ENCODE results near the gene ASIC1. TPM values are rescaled to one million over a fixed set of nuclear protein-coding genes. Genes with fewer than 3 reads are reported as not detected.

ASIC1 gene
- total RNA-seq, 2 experiments from 2014 or later, result 1.5 to 2.8 TPM

DNA sequence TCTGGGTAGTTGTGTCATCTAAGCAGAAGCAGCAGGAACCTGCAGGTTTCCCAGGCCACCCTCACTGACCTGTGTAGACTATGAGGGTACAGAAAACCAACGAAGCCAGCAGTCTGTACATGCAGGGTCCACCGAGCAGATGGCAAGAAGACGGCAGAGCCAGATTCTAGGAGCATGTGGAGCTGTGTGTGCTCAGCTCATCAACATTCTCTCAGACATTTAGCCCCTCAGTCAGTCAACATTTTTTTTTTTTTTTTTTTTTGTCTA, 7.3 kb upstream of the ASIC1 start:
- peaks cover 29 to 41% of the 10 kb centered on the region in 2 experiments for H3K27me3 ChIP-seq (ENCODE audit: control insufficient read depth in 1 of 2, insufficient read depth in 2 of 2, low read length in 2 of 2)
- peaks cover 4% of the 10 kb centered on the region for H3K4me1 ChIP-seq (ENCODE audit: insufficient read depth, low read length)
- no peaks in the 10 kb centered on the region for H3K9me3 Mint-ChIP-seq
- H3K4me1 Mint-ChIP-seq (ENCODE audit: low read depth), result no peaks in the 10 kb centered on the region
- DNase-seq (no peak), ATAC-seq (ENCODE audit: poor library complexity) (no peak)
- H3K27me3 Mint-ChIP-seq, result peaks cover 67% of the 10 kb centered on the region
- H3K36me3 Mint-ChIP-seq (ENCODE audit: low read depth), result no peaks in the 10 kb centered on the region
- intact Hi-C loops (cut with DNase I, micrococcal nuclease), result no loop called here
- ChIA-PET CTCF (no interaction called here), POLR2A (no interaction called here)
- no peak overlapping the region for H3K4me3 ChIP-seq (ENCODE audit: low read length)
- TF ChIP-seq CTCF (IDR thresholded peaks at IDR 0.05), result no peak
- no peak overlapping the region for H3K27ac ChIP-seq (ENCODE audit: low read depth in 1 of 2, low read length in 2 of 2)
- H3K4me3 Mint-ChIP-seq, result no peak overlapping the region
- H3K27ac Mint-ChIP-seq, result no peak overlapping the region
- H3K9me3 ChIP-seq (ENCODE audit: control insufficient read depth in 1 of 2, insufficient read depth in 1 of 2, low read length in 2 of 2), result peaks cover 0 to 3% of the 10 kb centered on the region in 2 experiments
- H3K36me3 ChIP-seq (ENCODE audit: insufficient read depth, low read length), result no peaks in the 10 kb centered on the region

DNA sequence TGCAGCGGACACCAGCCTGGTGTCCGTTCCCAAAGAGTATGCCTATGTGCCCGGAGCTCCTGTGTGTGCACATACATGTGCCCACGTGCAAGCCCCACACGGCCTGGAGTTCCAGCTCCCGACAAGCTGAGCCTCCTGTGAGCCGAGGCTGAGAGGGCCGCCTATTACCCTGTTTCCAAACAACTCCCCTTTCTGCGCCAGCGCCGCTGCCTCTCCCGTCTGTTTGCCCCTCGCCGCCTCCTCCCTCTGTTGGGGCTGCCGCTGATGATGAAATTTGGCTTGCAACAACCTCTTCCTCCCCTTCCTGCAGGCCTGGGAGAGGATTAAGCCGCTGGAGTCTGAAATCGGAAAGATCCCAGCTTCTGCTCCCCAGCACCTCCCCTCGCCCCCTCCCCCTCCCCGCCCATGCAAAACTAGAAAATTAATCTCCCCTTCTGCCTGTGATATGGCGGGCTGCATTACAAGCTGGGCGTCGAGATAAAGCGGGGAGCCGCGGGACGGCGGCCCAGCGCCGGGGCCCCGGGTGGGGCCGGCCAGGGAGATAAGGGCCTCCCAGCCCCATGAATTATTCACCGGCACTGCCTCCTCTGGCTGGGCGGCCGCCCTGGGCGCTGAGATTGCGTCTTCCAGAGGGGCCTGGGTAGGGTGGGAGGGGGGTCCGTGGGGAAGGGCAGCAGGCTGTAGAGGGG, 6.8 kb upstream of the ASIC1 start:
- intact Hi-C loops (cut with DNase I, micrococcal nuclease), result no loop called here
- H3K4me1 Mint-ChIP-seq (ENCODE audit: low read depth), result peaks cover 1% of the 10 kb centered on the region
- H3K4me3 Mint-ChIP-seq, result no peak overlapping the region
- H3K9me3 Mint-ChIP-seq, result no peaks in the 10 kb centered on the region
- Histone ChIP-seq H3K36me3 (ENCODE audit: insufficient read depth, low read length) (no peaks in the 10 kb centered on the region), H3K9me3 (ENCODE audit: control insufficient read depth in 1 of 2, insufficient read depth in 1 of 2, low read length in 2 of 2) (peaks cover 0 to 3% of the 10 kb centered on the region in 2 experiments), H3K4me1 (ENCODE audit: insufficient read depth, low read length) (peaks cover 5% of the 10 kb centered on the region), H3K4me3 (ENCODE audit: low read length) (no peak overlapping the region), H3K27ac (ENCODE audit: low read depth in 1 of 2, low read length in 2 of 2) (no peak overlapping the region), H3K27me3 (ENCODE audit: control insufficient read depth in 1 of 2, insufficient read depth in 2 of 2, low read length in 2 of 2) (peaks cover 30 to 42% of the 10 kb centered on the region in 2 experiments)
- H3K27me3 Mint-ChIP-seq, result peaks cover 68% of the 10 kb centered on the region
- no peak for TF ChIP-seq CTCF (IDR thresholded peaks at IDR 0.05)
- no peak overlapping the region for H3K27ac Mint-ChIP-seq
- no peaks in the 10 kb centered on the region for H3K36me3 Mint-ChIP-seq (ENCODE audit: low read depth)
- ChIA-PET CTCF (interaction anchor here (0.6 kb wide), 1 partner anchor 751 kb away, joined by 3 read pairs; no protein-coding TSS in a partner anchor), POLR2A (no interaction called here)
- ATAC-seq (ENCODE audit: poor library complexity) (no peak), DNase-seq (peak in 1 of 14 experiments; percentile 31)

DNA sequence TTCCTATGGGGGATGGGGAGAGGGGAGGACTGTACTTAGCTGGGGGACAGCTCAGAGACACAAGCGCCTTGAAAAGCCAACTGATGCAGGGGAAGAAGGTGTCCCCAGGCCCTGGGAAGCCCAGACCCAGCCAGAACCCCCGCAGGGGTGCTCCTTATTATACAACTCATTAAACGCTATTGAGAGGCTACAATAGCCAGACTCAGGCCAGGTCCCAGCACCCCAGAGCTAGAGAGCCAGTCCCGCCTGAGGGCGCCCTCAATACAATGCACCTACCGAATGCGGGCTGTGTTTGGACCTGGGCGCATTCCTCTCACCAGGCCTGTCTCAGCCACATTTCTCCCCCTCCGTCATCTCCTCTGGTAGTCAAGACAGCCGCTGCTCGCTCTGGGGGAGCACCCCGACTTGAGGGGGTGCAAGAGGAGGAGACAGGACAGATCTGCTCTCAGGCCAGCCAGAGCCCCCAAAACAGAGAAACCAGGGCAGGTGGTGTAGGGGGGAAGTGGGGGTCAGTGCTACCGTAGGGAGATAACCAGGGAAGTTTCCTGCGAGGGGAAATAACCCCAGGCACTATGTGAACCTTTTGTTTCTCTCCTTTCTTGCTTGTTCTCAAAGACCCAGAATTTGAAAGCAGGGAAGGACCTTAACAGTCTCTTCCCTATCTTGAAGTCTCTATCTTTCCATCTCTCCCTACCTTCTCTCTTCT, 6.1 kb upstream of the ASIC1 start:
- no peak for TF ChIP-seq CTCF (IDR thresholded peaks at IDR 0.05)
- H3K27me3 ChIP-seq (ENCODE audit: control insufficient read depth in 1 of 2, insufficient read depth in 2 of 2, low read length in 2 of 2), result peaks cover 35 to 49% of the 10 kb centered on the region in 2 experiments
- ChIA-PET POLR2A (no interaction called here), CTCF (interaction anchor here (0.6 kb wide), 1 partner anchor 752 kb away, joined by 3 read pairs; no protein-coding TSS in a partner anchor)
- no peak for DNase-seq
- H3K9me3 Mint-ChIP-seq, result no peaks in the 10 kb centered on the region
- H3K4me1 ChIP-seq (ENCODE audit: insufficient read depth, low read length), result peaks cover 12% of the 10 kb centered on the region
- H3K27ac Mint-ChIP-seq, result no peak overlapping the region
- H3K4me3 ChIP-seq (ENCODE audit: low read length), result no peak overlapping the region
- no peak for ATAC-seq (ENCODE audit: poor library complexity)
- intact Hi-C loops (cut with DNase I, micrococcal nuclease), result no loop called here
- H3K4me1 Mint-ChIP-seq (ENCODE audit: low read depth), result peaks cover 8% of the 10 kb centered on the region
- peaks cover 0 to 3% of the 10 kb centered on the region in 2 experiments for H3K9me3 ChIP-seq (ENCODE audit: control insufficient read depth in 1 of 2, insufficient read depth in 1 of 2, low read length in 2 of 2)
- peaks cover 75% of the 10 kb centered on the region for H3K27me3 Mint-ChIP-seq
- no peaks in the 10 kb centered on the region for H3K36me3 Mint-ChIP-seq (ENCODE audit: low read depth)
- no peaks in the 10 kb centered on the region for H3K36me3 ChIP-seq (ENCODE audit: insufficient read depth, low read length)
- H3K4me3 Mint-ChIP-seq, result no peak overlapping the region
- no peak overlapping the region for H3K27ac ChIP-seq (ENCODE audit: low read depth in 1 of 2, low read length in 2 of 2)
